Endothelial cell of umbilical vein (primary cell): ENCODE results near the gene SCGB1A1.

Experiments used
- CTCF ChIP-seq, 2 donors: IDR thresholded peaks; 1 replicate in 1 of 2; 2 replicates in 1 of 2; pipeline ENCODE4 v1.5.1; 2011; ENCODE audit warnings: low read length in 2 of 2, mild to moderate bottlenecking in 2 of 2, moderate library complexity in 2 of 2, control low read depth in 1 of 2, inconsistent platforms in 1 of 2, low read depth in 1 of 2; ENCODE audit not compliant: insufficient read depth in 1 of 2; ENCODE audit errors: extremely low read depth in 1 of 2
- EZH2 ChIP-seq: IDR thresholded peaks from 2 replicates; pipeline ENCODE4 v1.6.1; 2012; ENCODE audit warnings: borderline replicate concordance, low read depth, mild to moderate bottlenecking, moderate library complexity, low read length, inconsistent platforms; ENCODE audit not compliant: severe bottlenecking
- FOS ChIP-seq: IDR thresholded peaks from 2 replicates; pipeline ENCODE4 v1.6.1; 2011; ENCODE audit warnings: mild to moderate bottlenecking, low read length, moderate library complexity, borderline replicate concordance; ENCODE audit not compliant: insufficient read depth
- GATA2 ChIP-seq: IDR thresholded peaks from 2 replicates; pipeline ENCODE4 v1.7.0; 2011; ENCODE audit warnings: low read depth, mild to moderate bottlenecking, moderate library complexity, mixed read lengths, low read length; ENCODE audit not compliant: insufficient read length, insufficient read depth
- MAX ChIP-seq: IDR thresholded peaks from 2 replicates; pipeline ENCODE4 v1.6.1; 2011; ENCODE audit not compliant: insufficient read depth, insufficient read length
- MYC ChIP-seq: IDR thresholded peaks from one replicate; pipeline ENCODE4 v1.6.1; 2011; ENCODE audit warnings: mild to moderate bottlenecking, low read depth, low read length
- POLR2A ChIP-seq: IDR thresholded peaks from 2 replicates; pipeline ENCODE4 v1.6.1; 2012; ENCODE audit warnings: low read depth, mild to moderate bottlenecking, control low read depth, low read length
- POLR2AphosphoS5 ChIP-seq: IDR thresholded peaks from 2 replicates; pipeline ENCODE4 v1.6.1; 2012; ENCODE audit warnings: low read depth, mild to moderate bottlenecking, control low read depth, low read length, moderate library complexity; ENCODE audit not compliant: insufficient read depth

- no peak for TF ChIP-seq POLR2AphosphoS5
- no peak for TF ChIP-seq CTCF (IDR thresholded peaks at IDR 0.05; ENCODE audit: extremely low read depth in 1 of 2, insufficient read depth in 1 of 2, low read depth in 1 of 2, low read length in 2 of 2)
- TF ChIP-seq POLR2A = no peak
- TF ChIP-seq MAX = no peak
- no peak for TF ChIP-seq GATA2
- TF ChIP-seq EZH2 = no peak
- no peak for TF ChIP-seq MYC
- TF ChIP-seq FOS = no peak
These were observed 17.0 kb upstream of the SCGB1A1 start for GRCh38 chr11:62401811-62402210.
